Stimulated activated CD4-positive, alpha-beta T cell treated with anti-CD3 and anti-CD28 coated beads, Interleukin-4, amount 100 ng/mL, for 4 hours (primary cell): ENCODE measurements around the gene RXFP4.
"Not testable (repeated sequence)": the region's sequence is repeated elsewhere in the genome, so short reads cannot be mapped to it uniquely, and the experiment has no call there.

Source experiments
- DNase-seq, 2 experiments: peaks; one replicate each; pipeline ENCODE4 v3.0.0-alpha.2; 2020

The RXFP4 gene

DNA sequence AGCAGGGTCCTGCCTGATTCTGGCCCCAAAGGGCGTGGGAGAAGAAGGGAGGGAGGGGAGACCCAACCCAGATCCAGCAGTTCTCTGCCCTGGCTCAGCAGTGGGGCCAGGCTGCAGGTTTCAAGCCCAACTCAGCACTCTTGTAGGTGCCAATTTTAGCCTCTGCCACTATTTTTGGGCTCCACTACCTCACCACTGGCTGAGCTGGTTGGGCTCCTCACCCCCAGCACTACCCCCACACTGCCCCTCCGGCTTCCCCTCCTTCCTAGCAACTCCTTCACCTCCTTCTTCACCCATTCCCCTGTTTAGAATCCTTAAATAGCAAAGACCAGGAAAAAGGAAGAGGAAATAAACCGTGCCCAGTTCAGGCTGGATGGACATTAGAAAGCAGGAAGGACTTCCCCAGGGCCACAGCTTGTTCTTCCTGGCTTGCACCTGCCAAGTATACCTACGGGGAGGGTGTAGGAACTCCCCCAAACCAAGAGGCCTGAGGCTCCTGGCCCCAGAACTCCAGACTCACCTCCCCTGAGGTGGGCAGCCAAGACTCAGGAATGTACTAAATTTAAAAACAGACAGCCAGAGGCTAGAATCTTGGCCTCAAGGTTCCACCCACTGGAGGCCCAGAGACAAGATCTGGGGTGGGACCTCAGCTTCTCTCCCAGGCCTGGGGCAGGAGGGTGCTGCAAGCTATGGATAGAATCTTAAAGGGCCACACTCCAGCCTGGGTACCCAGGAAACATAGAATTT is 38.3 kb downstream of the RXFP4 start:
- DNase-seq, result no peak

DNA sequence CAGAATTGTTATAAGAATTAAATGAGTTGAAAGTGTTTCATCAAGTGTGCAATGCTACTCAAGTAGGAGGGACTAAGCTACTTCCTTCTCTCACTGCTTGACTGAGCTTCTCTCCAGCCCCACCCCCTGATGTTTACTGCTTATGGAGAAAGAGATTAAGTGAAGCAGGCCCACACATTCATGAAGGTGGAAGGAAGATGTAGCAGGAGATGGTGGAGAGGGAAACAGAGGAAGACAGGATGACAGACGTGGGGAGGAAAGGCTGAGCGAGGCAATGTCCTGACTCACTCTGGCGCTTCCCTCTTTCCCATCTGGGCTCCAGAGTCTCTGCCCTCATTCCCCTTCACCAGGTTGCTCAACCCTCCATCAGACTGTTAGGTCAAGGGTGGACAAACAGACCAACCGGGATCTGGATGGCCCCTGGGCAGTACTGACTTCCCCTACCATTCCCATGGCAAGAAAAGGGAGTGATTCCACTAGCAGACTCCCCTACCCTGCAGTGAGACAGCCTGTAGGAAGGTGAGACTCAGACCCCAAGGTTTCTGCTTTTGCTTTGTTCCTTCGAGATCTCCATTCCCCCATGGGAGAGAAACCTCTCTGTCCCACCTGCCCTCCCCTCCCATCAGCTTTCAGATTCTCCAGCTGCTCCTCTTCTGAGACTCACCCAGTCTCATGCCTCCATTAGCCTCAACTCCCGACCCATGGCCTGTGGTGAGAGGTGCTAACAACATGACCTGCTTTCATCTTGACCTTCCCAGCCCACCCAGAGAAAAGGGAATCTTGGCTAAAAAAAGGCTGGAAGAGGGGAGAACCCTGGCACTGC is 40.0 kb downstream of the RXFP4 start:
- peak in 1 of 2 experiments; percentile 44 for DNase-seq

DNA sequence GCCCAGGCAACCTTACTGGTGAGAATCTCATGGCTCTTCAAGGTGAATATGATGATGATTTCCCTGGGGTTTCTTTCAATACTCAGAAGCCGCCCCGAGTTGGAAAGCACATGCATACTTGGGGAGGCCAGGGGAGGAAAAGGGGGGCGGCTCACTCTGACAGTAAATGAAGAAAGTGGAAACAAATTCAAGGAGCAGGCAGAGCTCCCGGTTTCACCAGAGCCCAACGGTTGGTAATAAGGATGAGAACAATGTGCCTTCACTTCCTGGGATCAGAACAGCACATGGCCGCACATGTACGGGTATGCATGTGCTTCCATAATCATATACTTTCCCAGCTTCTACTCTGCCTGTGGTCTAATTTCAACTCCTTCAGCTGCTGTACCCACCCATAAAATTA is 40.7 kb downstream of the RXFP4 start:
- DNase-seq, result no peak

DNA sequence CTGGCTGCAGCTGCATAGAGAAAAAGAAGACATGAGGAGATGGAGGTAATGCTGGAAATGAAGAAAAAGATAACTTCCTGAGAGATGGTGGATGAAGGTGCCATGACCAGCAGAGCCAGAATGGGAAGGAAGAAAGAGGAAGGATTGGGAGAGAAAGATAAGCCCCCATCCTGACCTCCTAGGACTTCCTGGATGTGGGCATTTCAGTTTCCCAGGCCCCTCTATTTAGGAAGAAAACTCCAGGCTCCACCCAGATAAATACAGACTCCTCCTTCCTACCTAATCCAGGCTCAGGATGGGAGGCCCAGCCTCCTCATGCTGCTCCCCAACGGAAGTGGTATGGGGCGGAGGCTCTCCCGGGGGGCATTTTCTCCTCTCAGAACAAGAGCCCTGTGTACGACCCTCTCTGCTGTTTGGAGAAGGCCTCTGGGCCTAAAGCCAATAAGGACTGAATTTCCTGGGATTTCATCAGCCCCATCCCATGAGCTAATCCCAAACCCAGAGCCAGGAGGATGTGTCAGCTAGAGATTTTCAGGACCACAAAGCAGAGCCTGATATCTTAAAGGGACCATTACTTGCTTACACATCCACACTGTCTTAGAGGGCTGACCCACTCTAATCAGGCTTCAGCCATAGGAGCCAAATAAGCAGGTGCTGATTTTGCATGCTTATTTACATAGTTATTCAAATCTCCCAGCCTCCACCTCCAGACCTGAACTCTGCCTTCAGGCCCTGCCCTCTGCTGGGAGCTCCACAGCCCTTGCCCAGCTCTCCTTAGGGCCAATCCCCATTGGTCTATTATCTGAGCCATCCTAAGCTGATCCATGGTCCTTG is 42.0 kb downstream of the RXFP4 start:
- no peak for DNase-seq

DNA sequence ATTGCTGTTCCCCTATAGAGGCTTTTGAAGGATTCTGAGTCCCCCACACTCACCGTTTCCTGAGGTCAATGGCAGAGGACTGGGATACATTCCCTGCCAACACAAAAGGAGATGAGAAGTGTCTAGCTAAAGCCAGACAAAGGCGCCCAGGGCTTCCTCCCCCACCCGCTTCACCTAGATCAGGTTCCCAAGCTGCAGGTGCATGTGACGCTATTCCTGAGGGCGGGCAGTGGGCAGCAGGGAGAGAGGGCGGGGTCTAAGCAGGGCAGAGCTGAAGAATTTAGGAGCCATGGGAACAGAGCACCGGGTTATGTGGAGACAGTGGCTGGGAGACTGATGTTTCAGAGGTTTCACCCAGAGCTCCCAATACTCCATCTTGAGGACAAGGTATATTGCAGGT is 42.9 kb downstream of the RXFP4 start:
- no peak for DNase-seq

DNA sequence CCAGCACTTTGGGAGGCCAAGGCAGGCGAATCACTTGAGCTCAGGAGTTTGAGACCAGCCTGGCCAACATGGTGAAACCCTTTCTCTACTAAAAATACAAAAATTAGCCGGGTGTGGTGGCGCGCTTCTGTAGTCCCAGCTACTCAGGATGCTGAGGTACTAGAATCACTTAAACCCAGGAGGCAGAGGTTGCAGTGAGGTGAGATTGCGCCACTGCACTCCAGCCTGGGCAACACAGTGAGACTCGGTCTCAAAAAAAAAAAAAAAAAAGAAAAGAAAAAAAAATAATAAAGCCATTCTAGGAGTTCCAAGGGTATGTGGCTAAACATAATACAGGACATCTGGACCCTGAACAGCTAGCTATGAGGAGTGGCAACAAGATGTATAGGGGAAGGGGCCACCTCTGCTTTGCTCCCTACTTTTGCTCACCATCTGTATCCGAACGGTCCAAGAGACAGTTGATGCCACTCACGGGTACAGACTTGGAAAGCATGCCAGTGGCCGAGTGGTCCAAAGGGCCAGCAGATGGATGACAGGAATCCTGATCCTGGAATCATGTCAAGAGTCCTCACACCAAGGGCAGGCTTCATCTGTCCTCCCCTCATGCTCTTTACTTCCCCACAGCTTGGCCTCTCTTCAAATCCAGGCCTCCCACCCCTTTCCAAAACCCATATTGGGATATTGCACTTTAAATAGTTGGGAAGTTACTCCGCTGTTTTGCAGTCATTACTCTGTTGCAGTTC is 43.6 kb downstream of the RXFP4 start:
- DNase-seq, result not testable (repeated sequence)

DNA sequence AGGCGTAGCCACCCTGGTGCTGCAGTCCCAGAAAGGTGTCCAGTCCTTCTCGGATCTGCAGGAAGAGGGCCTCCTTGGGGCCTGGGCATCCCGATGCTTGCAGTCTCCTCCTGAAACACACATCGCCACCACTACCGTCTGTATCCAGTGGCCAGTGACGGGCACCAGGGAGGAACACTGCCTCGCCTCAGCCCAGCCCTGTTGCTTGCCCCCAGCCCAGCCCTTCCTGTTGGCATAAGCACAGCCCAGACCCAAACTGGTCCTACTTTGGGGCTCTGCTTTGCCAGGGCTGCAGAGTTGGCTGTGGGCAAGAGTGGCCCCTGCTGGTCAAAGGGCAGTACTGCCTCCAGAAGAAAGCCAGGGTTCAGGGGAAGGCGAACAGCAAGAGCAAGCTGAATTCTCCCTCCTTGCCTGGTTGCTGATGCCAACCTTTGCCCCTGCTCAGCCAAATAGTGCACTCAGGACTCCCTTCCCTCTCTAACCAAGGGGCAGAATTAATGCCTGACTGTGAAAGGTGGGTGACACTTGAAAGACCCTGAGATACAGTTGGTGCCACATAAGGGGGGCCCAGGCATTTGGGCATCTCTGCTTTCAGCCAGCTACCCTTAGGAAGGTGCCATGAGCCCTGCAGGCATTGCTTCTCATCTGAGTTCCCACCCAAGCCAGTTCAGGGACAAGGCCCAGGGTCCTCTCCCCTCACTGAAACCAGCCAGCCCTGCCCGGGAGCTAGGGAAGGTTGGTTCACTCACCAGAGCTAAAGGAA is 48.0 kb downstream of the RXFP4 start:
- peak; percentile 69 to 72 for DNase-seq

DNA sequence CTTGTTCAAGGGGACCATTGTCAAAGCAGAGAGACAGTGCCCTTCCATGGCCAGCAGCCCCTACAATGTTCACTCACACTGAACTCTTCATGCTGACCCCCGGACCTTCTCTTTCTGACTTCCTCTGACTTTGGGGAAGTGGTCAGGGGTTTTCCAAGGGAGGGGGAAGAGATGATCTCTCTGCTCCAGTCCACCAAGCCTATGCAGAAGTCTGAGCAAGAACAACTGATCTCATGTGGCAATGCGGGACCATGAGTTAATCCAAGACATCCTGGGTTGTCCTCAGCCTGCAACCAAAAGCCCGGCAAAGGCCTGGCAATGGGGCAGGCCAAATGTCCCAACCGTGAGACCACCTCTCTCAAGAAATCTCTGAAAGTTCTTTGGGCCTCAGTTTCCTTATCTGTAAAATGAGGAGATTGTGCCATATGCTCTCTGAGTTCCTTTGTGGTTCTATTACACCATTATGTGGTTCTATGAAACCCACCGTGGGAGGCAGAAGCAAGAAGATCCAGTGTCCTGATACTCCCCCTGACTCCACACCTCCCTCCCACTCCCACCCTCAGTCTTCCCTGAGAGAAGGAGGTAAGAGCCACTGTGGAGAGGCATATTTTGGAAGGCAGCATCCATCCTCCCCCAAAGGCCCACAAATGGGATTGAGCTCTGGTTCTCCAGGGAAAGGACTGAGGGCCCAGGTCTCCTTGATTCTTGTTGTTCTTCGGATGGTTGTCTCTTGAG is 48.7 kb downstream of the RXFP4 start:
- DNase-seq, result no peak
